ES-I3 (cell line): ENCODE data around the gene TRIP13.
"Not testable (repeated sequence)": the region's sequence is repeated elsewhere in the genome, so short reads cannot be mapped to it uniquely, and the experiment has no call there.

ENCODE experiments used
- H3K36me3 ChIP-seq: 2 replicates; pipeline ENCODE4 v1.6.1; 2013; ENCODE audit warnings: mild to moderate bottlenecking, low read length, control low read depth, moderate library complexity; ENCODE audit not compliant: insufficient read depth
- H3K4me1 ChIP-seq: 2 replicates; pipeline ENCODE4 v1.6.1; 2013; ENCODE audit warnings: mild to moderate bottlenecking, control low read depth, low read length; ENCODE audit not compliant: insufficient read depth
- H3K9ac ChIP-seq: 2 replicates; pipeline ENCODE4 v1.6.1; 2013; ENCODE audit warnings: low read depth, mild to moderate bottlenecking, low read length, moderate library complexity
- H3K9me3 ChIP-seq: 2 replicates; pipeline ENCODE4 v1.6.1; 2013; ENCODE audit warnings: mild to moderate bottlenecking, low read length, moderate library complexity; ENCODE audit not compliant: control insufficient read depth, insufficient read depth

Gene TRIP13

GRCh38 chr5:892394-893136 is at the start of gene TRIP13, which contains the start of gene BRD9:
TRIP13 (plus strand) TSS chr5:892884; CDS start chr5:892999, 115 bp downstream.
BRD9 (minus strand) TSS chr5:892801; CDS start chr5:892657, 144 bp downstream.
- peak within 1 kb of the TSS; percentile 74 for H3K9ac ChIP-seq
- peaks cover 38% of the 10 kb centered on the region for H3K36me3 ChIP-seq
- H3K9me3 ChIP-seq = no peaks in the 10 kb centered on the region
- 0 out of 2 replicates have a peak, but pooled peaks cover 8% of the 10 kb centered on the region for H3K4me1 ChIP-seq

- not testable (repeated sequence) for H3K9ac ChIP-seq, H3K4me1 ChIP-seq, H3K9me3 ChIP-seq, H3K36me3 ChIP-seq
These were observed 49.3 kb upstream of the TRIP13 start for GRCh38 chr5:843371-843770.

GRCh38 chr5:843926-844325 is 48.8 kb upstream of the TRIP13 start:
- H3K36me3 ChIP-seq, H3K9me3 ChIP-seq, H3K4me1 ChIP-seq, H3K9ac ChIP-seq: not testable (repeated sequence)

GRCh38 chr5:844426-844825 is 48.3 kb upstream of the TRIP13 start:
- not testable (repeated sequence) for H3K9me3 ChIP-seq, H3K9ac ChIP-seq, H3K4me1 ChIP-seq, H3K36me3 ChIP-seq

GRCh38 chr5:845031-845675 is 47.5 kb upstream of the TRIP13 start:
- H3K9me3 ChIP-seq, H3K4me1 ChIP-seq, H3K36me3 ChIP-seq, H3K9ac ChIP-seq: not testable (repeated sequence)

- not testable (repeated sequence) for H3K9me3 ChIP-seq, H3K9ac ChIP-seq, H3K4me1 ChIP-seq, H3K36me3 ChIP-seq
These were observed 46.7 kb upstream of the TRIP13 start for GRCh38 chr5:845676-846601.

- H3K9me3 ChIP-seq, H3K4me1 ChIP-seq, H3K36me3 ChIP-seq, H3K9ac ChIP-seq: not testable (repeated sequence)
These were observed 46.0 kb upstream of the TRIP13 start for GRCh38 chr5:846602-847091.

- H3K36me3 ChIP-seq, H3K9ac ChIP-seq, H3K4me1 ChIP-seq, H3K9me3 ChIP-seq: not testable (repeated sequence)
These were observed 45.5 kb upstream of the TRIP13 start for GRCh38 chr5:847212-847611.

- H3K9ac ChIP-seq, H3K9me3 ChIP-seq, H3K4me1 ChIP-seq, H3K36me3 ChIP-seq: not testable (repeated sequence)
These were observed 44.9 kb upstream of the TRIP13 start for GRCh38 chr5:847736-848135.

- no peaks in the 10 kb centered on the region for H3K36me3 ChIP-seq
- H3K9me3 ChIP-seq = no peaks in the 10 kb centered on the region
- H3K4me1 ChIP-seq = no peaks in the 10 kb centered on the region; the same call in 1 of the 2 replicates
- no peak overlapping the region for H3K9ac ChIP-seq
These were observed 44.0 kb upstream of the TRIP13 start for GRCh38 chr5:848671-849111.

GRCh38 chr5:849651-850301 is 42.9 kb upstream of the TRIP13 start:
- Histone ChIP-seq H3K4me1 (no peaks in the 10 kb centered on the region; the same call in 1 of the 2 replicates), H3K9ac (no peak overlapping the region; the same call in 1 of the 2 replicates), H3K36me3 (no peaks in the 10 kb centered on the region), H3K9me3 (no peaks in the 10 kb centered on the region)

GRCh38 chr5:850511-851006 is 42.1 kb upstream of the TRIP13 start, which contains the start of gene ZDHHC11:
ZDHHC11 (minus strand) TSS chr5:850986; CDS start chr5:850602, 384 bp downstream.
- H3K9me3 ChIP-seq = no peaks in the 10 kb centered on the region
- H3K36me3 ChIP-seq = no peaks in the 10 kb centered on the region
- no peaks in the 10 kb centered on the region; the same call in 1 of the 2 replicates for H3K4me1 ChIP-seq
- H3K9ac ChIP-seq = peak within 1 kb of the TSS; percentile 20; the same call in 1 of the 2 replicates

GRCh38 chr5:851076-851475 is 41.6 kb upstream of the TRIP13 start:
- Histone ChIP-seq H3K36me3 (no peaks in the 10 kb centered on the region), H3K4me1 (no peaks in the 10 kb centered on the region; the same call in 1 of the 2 replicates), H3K9me3 (no peaks in the 10 kb centered on the region), H3K9ac (peak overlapping the region; percentile 20; the same call in 1 of the 2 replicates)
